ENCODE results near the gene TBCD.

The TBCD gene

GRCh38 chr17:82959242-82959930 lies 207.5 kb downstream of the TBCD start:
- Histone ChIP-seq H3K36me3 (replicated peaks; ENCODE audit: low read depth, low read length) (no peaks in the 10 kb centered on the region), H3K27me3 (ENCODE audit: low read depth, low read length) (no peaks in the 10 kb centered on the region), H3K4me3 (ENCODE audit: low read length) (no peak overlapping the region), H3K9me3 (ENCODE audit: insufficient read depth, low read length) (no peaks in the 10 kb centered on the region), H3K27ac (ENCODE audit: low read length) (no peak overlapping the region), H3K4me2 (ENCODE audit: low read length) (no peak overlapping the region), H2AFZ (ENCODE audit: low read depth, low read length) (no peak overlapping the region), H4K20me1 (ENCODE audit: insufficient read depth, low read length) (no peaks in the 10 kb centered on the region), H3K79me2 (ENCODE audit: low read length) (no peaks in the 10 kb centered on the region), H3K4me1 (ENCODE audit: low read length) (peaks cover 7% of the 10 kb centered on the region; the same call in 1 of the 2 replicates), H3K9ac (ENCODE audit: low read length) (no peak overlapping the region)
- no peak for TF ChIP-seq CTCF (IDR thresholded peaks at IDR 0.05; ENCODE audit: low read depth, low read length)

- no peak overlapping the region for H3K4me2 ChIP-seq (ENCODE audit: low read length)
- H3K36me3 ChIP-seq (replicated peaks; ENCODE audit: low read depth, low read length) = no peaks in the 10 kb centered on the region
- no peak overlapping the region for H3K4me3 ChIP-seq (ENCODE audit: low read length)
- H2AFZ ChIP-seq (ENCODE audit: low read depth, low read length) = no peak overlapping the region
- H4K20me1 ChIP-seq (ENCODE audit: insufficient read depth, low read length) = no peaks in the 10 kb centered on the region
- H3K27ac ChIP-seq (ENCODE audit: low read length) = no peak overlapping the region
- no peaks in the 10 kb centered on the region for H3K9me3 ChIP-seq (ENCODE audit: insufficient read depth, low read length)
- no peaks in the 10 kb centered on the region for H3K27me3 ChIP-seq (ENCODE audit: low read depth, low read length)
- TF ChIP-seq CTCF (IDR thresholded peaks at IDR 0.05; ENCODE audit: low read depth, low read length) (no peak), EZH2phosphoT487 (IDR thresholded peaks at IDR 0.05; ENCODE audit: low read depth) (no peak)
- peaks cover 7% of the 10 kb centered on the region; the same call in 1 of the 2 replicates for H3K4me1 ChIP-seq (ENCODE audit: low read length)
- H3K79me2 ChIP-seq (ENCODE audit: low read length) = no peaks in the 10 kb centered on the region
- no peak overlapping the region for H3K9ac ChIP-seq (ENCODE audit: low read length)
Observed at GRCh38 chr17:82959990-82960418, 208.1 kb downstream of the TBCD start.

GRCh38 chr17:82960419-82961271 lies 208.8 kb downstream of the TBCD start:
- H3K4me2 ChIP-seq (ENCODE audit: low read length) = no peak overlapping the region
- no peak overlapping the region for H3K27ac ChIP-seq (ENCODE audit: low read length)
- H3K4me3 ChIP-seq (ENCODE audit: low read length) = no peak overlapping the region
- H3K4me1 ChIP-seq (ENCODE audit: low read length) = peaks cover 7% of the 10 kb centered on the region; the same call in 1 of the 2 replicates
- H2AFZ ChIP-seq (ENCODE audit: low read depth, low read length) = no peak overlapping the region
- H3K27me3 ChIP-seq (ENCODE audit: low read depth, low read length) = no peaks in the 10 kb centered on the region
- H3K9me3 ChIP-seq (ENCODE audit: insufficient read depth, low read length) = no peaks in the 10 kb centered on the region
- no peaks in the 10 kb centered on the region for H3K79me2 ChIP-seq (ENCODE audit: low read length)
- no peaks in the 10 kb centered on the region for H4K20me1 ChIP-seq (ENCODE audit: insufficient read depth, low read length)
- TF ChIP-seq CTCF (IDR thresholded peaks at IDR 0.05; ENCODE audit: low read depth, low read length) = no peak
- no peak for TF ChIP-seq EZH2phosphoT487 (IDR thresholded peaks at IDR 0.05; ENCODE audit: low read depth)
- H3K9ac ChIP-seq (ENCODE audit: low read length) = no peak overlapping the region
- no peaks in the 10 kb centered on the region for H3K36me3 ChIP-seq (replicated peaks; ENCODE audit: low read depth, low read length)

Data from OCI-LY3 (cell line).